Left lung (tissue), 10 donors: ENCODE results near the gene LPCAT3. TPM values are rescaled to one million over a fixed set of nuclear protein-coding genes. Genes with fewer than 3 reads are reported as not detected.

Experiments used
- ATAC-seq: fragments of 200-7000 bp; cut with Tn5 transposase; one replicate; pipeline ENCODE4 v1.9.1; 2020; ENCODE audit warnings: moderate library complexity
- DNase-seq, 4 donors: peaks; one replicate each; pipeline ENCODE4 v3.0.0-alpha.2; 2013 to 2020
- H3K27ac ChIP-seq, 2 donors: fragments of 200-600 bp; sonication (generic) in 1 of 2; one replicate each; pipeline versions ENCODE4 v1.5.0 to v1.8.0; 2020 to 2021
- H3K27me3 ChIP-seq, 2 donors: fragments of 200-600 bp; sonication (generic) in 1 of 2; one replicate each; pipeline versions ENCODE4 v1.5.0 to v1.8.0; 2020 to 2021
- H3K36me3 ChIP-seq, 2 donors: fragments of 200-600 bp; sonication (generic) in 1 of 2; one replicate each; pipeline versions ENCODE4 v1.5.0 to v1.8.0; 2020 to 2021
- H3K4me1 ChIP-seq, 2 donors: fragments of 200-600 bp; one replicate each; pipeline ENCODE4 v1.8.0; 2021
- H3K4me3 ChIP-seq, 2 donors: fragments of 200-600 bp; sonication (generic) in 1 of 2; one replicate each; pipeline versions ENCODE4 v1.5.0 to v1.8.0; 2020 to 2021; ENCODE audit warnings: mild to moderate bottlenecking in 1 of 2
- H3K9me3 ChIP-seq, 2 donors: fragments of 200-600 bp; sonication (generic) in 1 of 2; one replicate each; pipeline versions ENCODE4 v1.5.0 to v1.8.0; 2020 to 2021
- CTCF ChIP-seq, 2 donors: fragments of 200-600 bp; sonication (generic) in 1 of 2; IDR thresholded peaks; one replicate each; pipeline versions ENCODE4 v1.5.0 to v1.8.0; 2021; ENCODE audit warnings: antibody characterized with exemption in 2 of 2
- intact Hi-C, 2 donors: fragments of 100-400 bp; cut with DNase I; formaldehyde crosslinking; loops; one replicate each; pipeline versions ENCODE4 v1.11.2 to v1.14.2; 2022
- polyA plus RNA-seq, 6 donors: library from polyadenylated mRNA; unstranded; fragments of 120-200 nt; gene quantifications; one replicate each; pipeline ENCODE4 v1.2.1, GENCODE V29; 2013; ENCODE audit not compliant: insufficient read length in 6 of 6
- total RNA-seq, 2 donors: library from RNA; stranded (reverse); fragmentation: NEBNext Ultra II Directional; extraction: Animal tissue kit (Norgen Biotek cat#: 25700); gene quantifications; one replicate each; pipeline ENCODE4 v1.2.1, GENCODE V29; 2021
- donor health status: DM: no; HTN: yes; CAD: no.
- donor health status: DM: no; HTN: no; CAD: no.

The LPCAT3 gene
- total and polyA plus RNA-seq, 8 donors, result 54.7 to 108 (median 64.7) TPM

- no peak for DNase-seq
- Histone ChIP-seq H3K4me3 (no peak overlapping the region), H3K4me1 (peaks cover 0 to 61% of the 10 kb centered on the region in 2 donors), H3K27ac (peak overlapping the region in 1 of 2 donors; percentile 54), H3K36me3 (peaks cover 0 to 24% of the 10 kb centered on the region in 2 donors), H3K27me3 (no peaks in the 10 kb centered on the region), H3K9me3 (no peaks in the 10 kb centered on the region)
- TF ChIP-seq CTCF (IDR thresholded peaks at IDR 0.05), result no peak
- intact Hi-C loops, result no loop called here
- ATAC-seq, result no peak
Observed at GRCh38 chr12:7009512-7009911, 8.8 kb downstream of the LPCAT3 start.

- no peak for ATAC-seq
- TF ChIP-seq CTCF (IDR thresholded peaks at IDR 0.05), result no peak
- Histone ChIP-seq H3K27me3 (no peaks in the 10 kb centered on the region), H3K4me3 (no peak overlapping the region), H3K4me1 (peaks cover 0 to 59% of the 10 kb centered on the region in 2 donors), H3K27ac (peak overlapping the region in 1 of 2 donors; percentile 54), H3K9me3 (no peaks in the 10 kb centered on the region), H3K36me3 (peaks cover 0 to 19% of the 10 kb centered on the region in 2 donors)
- no peak for DNase-seq
- intact Hi-C loops, result no loop called here
Observed at GRCh38 chr12:7008864-7009263, 9.4 kb downstream of the LPCAT3 start.

- Histone ChIP-seq H3K27ac (no peak overlapping the region), H3K4me1 (peaks cover 0 to 52% of the 10 kb centered on the region in 2 donors), H3K4me3 (no peak overlapping the region), H3K27me3 (no peaks in the 10 kb centered on the region), H3K9me3 (no peaks in the 10 kb centered on the region), H3K36me3 (peaks cover 0 to 7% of the 10 kb centered on the region in 2 donors)
- ATAC-seq, result no peak
- intact Hi-C loops, result no loop called here
- TF ChIP-seq CTCF (IDR thresholded peaks at IDR 0.05), result no peak
- DNase-seq, result no peak
Observed at GRCh38 chr12:7006639-7007038, 11.6 kb downstream of the LPCAT3 start.

GRCh38 chr12:7005311-7005710 lies 13.0 kb downstream of the LPCAT3 start:
- DNase-seq, result no peak
- Histone ChIP-seq H3K9me3 (no peaks in the 10 kb centered on the region), H3K4me1 (peaks cover 0 to 52% of the 10 kb centered on the region in 2 donors), H3K4me3 (no peak overlapping the region), H3K36me3 (peaks cover 0 to 6% of the 10 kb centered on the region in 2 donors), H3K27ac (peak overlapping the region in 1 of 2 donors; percentile 21), H3K27me3 (no peaks in the 10 kb centered on the region)
- TF ChIP-seq CTCF (IDR thresholded peaks at IDR 0.05), result no peak
- ATAC-seq, result peak; percentile 26
- intact Hi-C loops, result no loop called here

GRCh38 chr12:7004840-7005239 lies 13.4 kb downstream of the LPCAT3 start:
- no peak overlapping the region for H3K4me3 ChIP-seq
- no peaks in the 10 kb centered on the region for H3K9me3 ChIP-seq
- H3K4me1 ChIP-seq, result peaks cover 0 to 50% of the 10 kb centered on the region in 2 donors
- H3K36me3 ChIP-seq, result peaks cover 0 to 11% of the 10 kb centered on the region in 2 donors
- DNase-seq (no peak), ATAC-seq (no peak)
- intact Hi-C loops, result no loop called here
- H3K27me3 ChIP-seq, result no peaks in the 10 kb centered on the region
- peak overlapping the region in 1 of 2 donors; percentile 21 for H3K27ac ChIP-seq
- no peak for TF ChIP-seq CTCF (IDR thresholded peaks at IDR 0.05)
